Measurements from ENCODE around the gene CCDC17.

The CCDC17 gene

DNA sequence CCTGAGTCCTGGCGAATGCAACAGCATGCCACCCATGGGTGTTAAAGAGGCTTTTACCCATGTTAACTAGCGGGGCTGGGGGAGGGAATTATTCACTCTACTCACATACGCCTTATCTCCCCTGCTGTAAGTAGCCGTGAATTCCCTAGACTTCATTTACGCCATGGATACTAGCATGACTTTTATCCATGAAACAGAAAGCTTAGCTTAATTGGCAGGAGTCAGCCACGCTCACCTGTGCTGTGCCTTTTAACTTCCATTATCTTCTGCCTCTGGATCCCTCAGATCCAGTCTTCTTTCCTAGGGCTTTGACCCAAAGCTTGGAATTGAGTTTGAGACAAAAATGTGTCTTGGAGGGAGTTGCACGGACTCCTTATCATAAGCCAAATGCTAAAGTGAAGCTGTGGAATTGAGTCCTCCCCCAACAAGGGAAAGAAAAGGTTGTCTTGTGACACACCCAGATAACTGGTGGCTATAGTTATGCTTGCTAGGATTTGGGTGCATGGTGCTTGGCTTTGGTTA, 49.7 kb downstream of the CCDC17 start:
- DNase-seq = no peak

DNA sequence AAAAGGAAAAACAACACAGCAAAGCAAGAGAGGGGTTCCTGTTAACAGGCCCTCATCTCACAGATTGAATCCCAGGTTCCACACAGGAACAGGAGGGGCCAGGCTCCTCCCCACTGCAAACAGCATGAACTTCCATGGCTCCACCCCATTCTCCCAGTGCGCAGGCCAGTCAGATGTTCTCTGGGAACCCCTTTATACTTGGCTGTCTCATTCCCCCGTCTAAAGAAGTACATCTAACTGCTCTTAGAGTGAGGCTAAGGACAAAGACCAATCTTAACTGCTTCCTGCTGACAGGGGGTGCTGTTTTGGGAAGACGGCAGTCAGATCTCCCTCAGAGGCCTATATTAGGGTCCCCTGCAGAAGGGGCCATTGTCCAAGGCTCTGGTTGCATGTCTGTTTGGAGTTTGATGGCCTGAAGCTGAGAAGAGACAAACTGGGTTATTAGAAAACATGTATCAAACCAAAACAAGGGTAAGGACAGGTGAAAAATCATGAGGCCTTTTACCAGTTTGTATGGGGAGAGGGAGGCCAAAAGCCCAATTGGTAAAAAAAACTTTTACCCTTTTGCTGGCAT, 50.5 kb downstream of the CCDC17 start:
- no peak for DNase-seq

DNA sequence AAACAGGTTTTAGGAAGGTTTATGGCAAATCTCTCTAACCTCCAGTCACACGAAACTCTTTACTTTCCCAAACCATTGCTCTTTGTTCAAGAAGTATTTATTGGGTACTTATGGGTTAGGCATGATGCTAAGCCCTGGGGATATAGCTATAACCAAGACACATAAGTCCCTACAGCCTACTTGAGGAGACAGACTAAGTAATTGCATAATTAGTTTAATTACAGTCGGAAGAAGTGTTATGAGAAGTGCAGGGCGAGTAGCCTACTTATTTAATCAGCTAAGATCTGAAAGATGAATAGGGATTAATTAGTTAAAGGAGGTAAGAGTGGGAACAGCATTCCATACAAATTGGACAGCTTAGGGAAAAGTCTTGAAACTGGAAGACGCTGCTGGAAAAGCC, 53.2 kb downstream of the CCDC17 start:
- DNase-seq = no peak

Measured in activated effector memory CD4-positive, alpha-beta T cell treated with Interleukin-2 at 50 U/mL for 16 hours (primary cell).